ENCODE data around the gene CAND1. TPM values are rescaled to one million over a fixed set of nuclear protein-coding genes. Genes with fewer than 3 reads are reported as not detected.
A peak's percentile ranks its signal among the peaks of the same experiment; 100 is the strongest.

CAND1 gene
- total and polyA plus RNA-seq, 2 of the 8 experiments (the other 6 are each of a cell fraction or from before 2014, with no cell fraction given) = 39.4 to 271 TPM

DNA sequence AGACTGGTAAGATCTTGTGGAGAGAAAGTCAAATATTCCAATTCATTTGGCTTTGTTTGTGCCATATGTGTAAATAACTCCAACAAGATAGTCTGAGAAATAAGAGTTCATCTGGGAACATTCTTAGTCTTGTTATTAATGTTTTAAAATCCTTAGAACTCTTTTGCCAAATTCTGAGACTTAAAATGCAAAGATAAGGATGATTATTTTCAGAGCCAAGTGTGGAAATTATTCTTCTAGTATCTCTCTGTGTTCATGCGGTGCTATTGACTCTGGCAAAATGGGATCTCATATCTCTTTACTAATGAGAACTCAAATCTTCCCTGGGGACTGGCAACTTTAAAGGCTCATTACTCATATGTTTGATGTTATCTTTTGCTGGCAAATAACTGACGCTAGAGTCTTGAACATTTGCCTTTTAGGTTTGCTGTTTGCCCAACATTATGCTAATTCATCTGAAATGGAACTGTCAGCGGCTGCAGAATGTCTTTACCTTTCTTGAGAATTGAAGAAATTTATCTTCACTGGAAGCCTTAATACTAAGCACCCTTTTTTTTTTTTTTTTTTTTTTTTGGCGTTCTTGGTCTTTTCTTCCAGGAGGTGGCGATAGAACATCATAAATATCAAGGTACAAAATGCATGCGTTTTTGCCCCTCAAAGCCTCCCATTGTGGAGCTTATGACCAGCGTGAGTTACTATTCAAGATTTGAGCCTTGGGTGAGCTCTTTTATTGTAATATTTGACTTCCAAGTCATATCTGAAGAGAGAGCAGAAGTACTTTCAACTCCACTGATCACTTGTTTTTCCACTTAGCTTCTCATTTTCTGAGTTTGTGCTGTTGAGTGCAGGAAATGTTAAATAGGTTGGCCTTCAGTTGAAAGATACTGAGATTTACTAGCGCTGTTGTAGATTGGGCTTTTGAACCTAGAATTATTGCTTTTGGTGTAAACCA is 86.5 kb downstream of the CAND1 start (continued):
- TF ChIP-seq, protein P1, sequence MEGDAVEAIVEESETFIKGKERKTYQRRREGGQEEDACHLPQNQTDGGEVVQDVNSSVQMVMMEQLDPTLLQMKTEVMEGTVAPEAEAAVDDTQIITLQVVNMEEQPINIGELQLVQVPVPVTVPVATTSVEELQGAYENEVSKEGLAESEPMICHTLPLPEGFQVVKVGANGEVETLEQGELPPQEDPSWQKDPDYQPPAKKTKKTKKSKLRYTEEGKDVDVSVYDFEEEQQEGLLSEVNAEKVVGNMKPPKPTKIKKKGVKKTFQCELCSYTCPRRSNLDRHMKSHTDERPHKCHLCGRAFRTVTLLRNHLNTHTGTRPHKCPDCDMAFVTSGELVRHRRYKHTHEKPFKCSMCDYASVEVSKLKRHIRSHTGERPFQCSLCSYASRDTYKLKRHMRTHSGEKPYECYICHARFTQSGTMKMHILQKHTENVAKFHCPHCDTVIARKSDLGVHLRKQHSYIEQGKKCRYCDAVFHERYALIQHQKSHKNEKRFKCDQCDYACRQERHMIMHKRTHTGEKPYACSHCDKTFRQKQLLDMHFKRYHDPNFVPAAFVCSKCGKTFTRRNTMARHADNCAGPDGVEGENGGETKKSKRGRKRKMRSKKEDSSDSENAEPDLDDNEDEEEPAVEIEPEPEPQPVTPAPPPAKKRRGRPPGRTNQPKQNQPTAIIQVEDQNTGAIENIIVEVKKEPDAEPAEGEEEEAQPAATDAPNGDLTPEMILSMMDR (IDR thresholded peaks at IDR 0.05; ENCODE audit: control extremely low read depth in 1 of 3, insufficient read depth in 1 of 3, low read depth in 1 of 3, low read length in 3 of 3) = peak in 2 of 3 experiments; percentile 38 to 51; a peak in 2 of 4 replicates
